GM12874 (cell line): ENCODE results near the gene ZBTB22.

Experiments used
- TF ChIP-seq, protein P1 (sequence below): IDR thresholded peaks from 2 replicates; pipeline ENCODE4 v1.5.1; 2011; ENCODE audit warnings: low read depth, mild to moderate bottlenecking, control low read depth, low read length, moderate library complexity; ENCODE audit not compliant: insufficient read depth

Gene ZBTB22

DNA sequence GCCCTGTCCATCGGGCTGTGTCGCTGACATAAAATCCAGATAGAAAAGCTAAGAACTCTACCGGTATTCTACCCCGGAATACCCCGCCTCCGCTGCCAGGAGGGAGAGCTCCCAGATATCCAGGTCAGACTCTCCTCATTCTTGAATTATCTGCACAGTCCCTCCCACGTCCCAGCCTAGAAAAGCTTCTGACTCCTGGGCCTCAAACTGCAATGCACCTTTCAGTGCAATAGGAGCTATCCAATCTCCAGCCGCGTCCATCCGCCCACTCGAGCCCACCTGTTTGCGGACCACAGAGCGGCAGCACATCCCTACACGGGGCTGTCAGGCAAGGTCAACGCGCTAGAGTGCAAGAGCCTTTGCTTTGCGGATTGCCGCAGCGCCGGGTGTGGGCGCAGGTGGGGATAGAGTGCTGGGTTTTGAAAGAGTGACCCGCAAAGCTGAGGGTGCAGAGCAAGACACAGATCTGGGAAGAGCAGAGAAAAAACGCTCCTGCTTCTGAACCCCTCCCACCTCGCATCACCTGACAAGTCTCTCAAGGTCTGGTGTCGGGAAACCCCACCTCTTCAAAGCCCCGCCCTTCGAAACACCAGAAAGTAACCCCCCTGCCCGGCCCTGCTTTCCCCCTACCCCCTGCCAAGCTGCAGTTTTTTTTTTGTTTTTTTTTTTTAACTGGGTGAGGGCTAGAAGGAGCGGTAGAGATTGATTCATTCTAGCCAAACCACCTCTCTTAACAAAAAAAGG, 5.0 kb downstream of the ZBTB22 start:
- TF ChIP-seq, protein P1, sequence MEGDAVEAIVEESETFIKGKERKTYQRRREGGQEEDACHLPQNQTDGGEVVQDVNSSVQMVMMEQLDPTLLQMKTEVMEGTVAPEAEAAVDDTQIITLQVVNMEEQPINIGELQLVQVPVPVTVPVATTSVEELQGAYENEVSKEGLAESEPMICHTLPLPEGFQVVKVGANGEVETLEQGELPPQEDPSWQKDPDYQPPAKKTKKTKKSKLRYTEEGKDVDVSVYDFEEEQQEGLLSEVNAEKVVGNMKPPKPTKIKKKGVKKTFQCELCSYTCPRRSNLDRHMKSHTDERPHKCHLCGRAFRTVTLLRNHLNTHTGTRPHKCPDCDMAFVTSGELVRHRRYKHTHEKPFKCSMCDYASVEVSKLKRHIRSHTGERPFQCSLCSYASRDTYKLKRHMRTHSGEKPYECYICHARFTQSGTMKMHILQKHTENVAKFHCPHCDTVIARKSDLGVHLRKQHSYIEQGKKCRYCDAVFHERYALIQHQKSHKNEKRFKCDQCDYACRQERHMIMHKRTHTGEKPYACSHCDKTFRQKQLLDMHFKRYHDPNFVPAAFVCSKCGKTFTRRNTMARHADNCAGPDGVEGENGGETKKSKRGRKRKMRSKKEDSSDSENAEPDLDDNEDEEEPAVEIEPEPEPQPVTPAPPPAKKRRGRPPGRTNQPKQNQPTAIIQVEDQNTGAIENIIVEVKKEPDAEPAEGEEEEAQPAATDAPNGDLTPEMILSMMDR = no peak

DNA sequence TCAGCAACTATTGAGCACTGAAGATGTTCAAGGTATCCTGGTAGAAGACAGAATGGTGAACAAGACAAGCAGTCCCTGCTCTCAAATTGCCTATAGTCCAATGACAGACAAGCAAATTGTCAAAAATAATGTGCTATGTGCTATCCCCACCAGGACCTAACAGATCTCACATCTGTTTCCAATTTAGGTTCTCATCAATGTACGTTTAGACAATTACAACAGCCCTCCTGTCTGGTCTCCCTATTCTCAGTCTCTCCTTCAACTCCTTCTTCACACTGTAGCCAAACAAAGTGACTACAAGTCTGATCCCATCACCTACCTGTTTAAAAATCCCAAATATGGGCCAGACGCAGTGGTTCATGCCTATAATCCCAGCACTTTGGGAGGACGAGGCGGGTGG, 11.2 kb downstream of the ZBTB22 start:
- TF ChIP-seq, protein P1 = no peak

DNA sequence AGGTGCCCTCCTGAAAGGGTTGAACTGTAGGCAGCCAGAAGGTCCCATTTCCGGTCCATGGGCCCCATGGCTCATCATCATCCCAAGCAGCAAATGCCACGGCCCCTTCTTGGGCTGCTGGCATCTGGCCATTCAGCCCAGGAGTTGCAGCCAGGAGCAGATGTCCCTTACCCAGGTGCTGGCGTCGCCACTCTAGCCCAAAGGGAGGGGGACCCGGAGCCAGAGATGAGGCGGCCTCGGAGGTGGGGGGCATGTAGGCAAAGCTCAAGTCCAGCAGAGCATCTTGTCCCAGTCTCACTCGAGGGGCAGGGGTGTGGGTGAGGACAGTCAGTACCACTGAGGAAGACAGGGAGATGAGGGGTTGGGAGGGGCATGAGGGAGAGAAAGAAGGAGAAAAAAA, 12.5 kb downstream of the ZBTB22 start:
- TF ChIP-seq, protein P1 = no peak

DNA sequence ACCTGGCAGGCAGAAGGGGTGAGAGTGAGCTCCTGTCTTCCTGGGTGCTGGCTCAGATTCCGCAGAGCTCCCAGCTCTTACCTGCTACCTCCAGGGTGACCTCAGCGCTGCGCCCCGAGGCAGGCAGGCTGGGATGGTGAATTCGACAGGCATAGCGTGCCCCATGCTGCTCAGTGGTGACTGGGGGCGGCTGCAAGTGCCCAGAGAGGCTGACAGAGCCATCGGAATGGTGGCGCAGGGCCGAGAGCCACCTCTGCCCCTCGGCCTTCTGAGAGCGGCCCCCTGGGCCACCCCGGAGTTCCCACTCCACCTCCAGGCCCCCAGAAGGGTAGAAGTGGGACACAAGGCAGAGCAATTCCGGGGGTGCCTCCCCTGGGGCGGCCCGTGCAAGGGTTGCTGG, 13.3 kb downstream of the ZBTB22 start:
- TF ChIP-seq, protein P1 = no peak

- TF ChIP-seq, protein P1 = no peak
These were observed 15.7 kb downstream of the ZBTB22 start for GRCh38 chr6:33301877-33302276.

DNA sequence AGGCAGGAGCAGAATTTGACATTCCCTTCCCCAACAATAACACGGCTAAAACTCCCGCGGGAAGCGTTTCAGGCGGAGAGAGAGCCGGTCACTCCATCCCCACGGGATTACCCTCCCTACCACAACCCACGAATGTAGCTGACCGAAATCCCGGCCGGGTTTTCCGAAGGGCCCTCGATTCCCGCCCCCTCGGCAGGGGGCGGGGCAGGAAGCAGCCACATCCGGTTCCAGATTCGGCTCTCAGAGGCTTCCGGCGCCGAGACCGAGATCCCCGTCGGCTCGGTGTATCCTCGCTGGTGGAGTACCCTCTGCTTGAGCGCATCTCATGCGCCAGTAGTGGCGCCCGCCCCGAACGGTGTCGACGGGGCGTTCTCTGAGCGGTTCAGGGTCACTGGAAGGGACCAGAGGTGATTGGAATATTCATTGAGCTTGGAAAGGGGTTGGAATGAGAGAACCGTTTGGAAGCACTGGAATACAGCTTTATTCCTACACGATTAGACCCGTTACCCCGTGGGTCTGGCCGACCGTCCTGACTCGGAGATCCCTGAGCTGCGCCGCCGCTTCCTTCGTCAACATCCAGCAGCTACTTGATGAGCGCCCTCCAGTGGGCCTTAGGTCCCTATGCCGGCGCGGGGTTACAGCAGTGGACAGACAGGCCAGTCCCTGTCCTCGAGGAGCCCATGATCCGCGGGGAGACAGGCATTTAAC, 18.2 kb downstream of the ZBTB22 start:
- TF ChIP-seq, protein P1 = peak; percentile 81

GRCh38 chr6:33298773-33299236, 18.7 kb downstream of the ZBTB22 start, which contains the start of gene RGL2:
TSS of gene RGL2 (minus strand) at chr6:33298942. CDS start at chr6:33298610, 332 bp downstream.
- TF ChIP-seq, protein P1 = no peak
